Cardiac muscle cell (in vitro differentiated cells and primary cell): Measurements from ENCODE around the gene NOTCH4. TPM values are rescaled to one million over a fixed set of nuclear protein-coding genes. Genes with fewer than 3 reads are reported as not detected.
"Not testable (repeated sequence)": the region's sequence is repeated elsewhere in the genome, so short reads cannot be mapped to it uniquely, and the experiment has no call there.

Source experiments
- DNase-seq, 2 donors: peaks; one replicate each; pipeline versions ENCODE4 v3.0.0 to v3.0.0-alpha.2; 2010 to 2017; ENCODE audit warnings: low read depth in 1 of 2, low spot score in 1 of 2
- H3K27ac ChIP-seq: fragments of 200-600 bp; sonication (generic); 2 replicates; pipeline ENCODE4 v1.5.1; 2016
- H3K27me3 ChIP-seq: fragments of 200-600 bp; sonication (generic); 2 replicates; pipeline ENCODE4 v1.6.0; 2016; ENCODE audit warnings: control low read depth
- H3K36me3 ChIP-seq: fragments of 200-600 bp; sonication (generic); 2 replicates; pipeline ENCODE4 v1.5.1; 2016; ENCODE audit warnings: control low read depth
- H3K4me1 ChIP-seq: fragments of 200-600 bp; sonication (generic); 2 replicates; pipeline ENCODE4 v1.8.1; 2017; ENCODE audit warnings: low read depth, mild to moderate bottlenecking, mixed run types
- H3K4me3 ChIP-seq: fragments of 200-600 bp; sonication (generic); 2 replicates; pipeline ENCODE4 v1.5.1; 2016; ENCODE audit warnings: mild to moderate bottlenecking
- H3K9me3 ChIP-seq: fragments of 200-600 bp; sonication (generic); 2 replicates; pipeline ENCODE4 v1.5.1; 2017; ENCODE audit warnings: low read depth, mild to moderate bottlenecking, control low read depth
- polyA plus RNA-seq: library from polyadenylated mRNA; unstranded; fragments of >200 nt; fragmentation: Nextera tagmentation; extraction: Ambion mirVana; gene quantifications from 2 replicates; pipeline ENCODE4 v1.2.1, GENCODE V29; 2016
- total RNA-seq: library from RNA; depleted of rRNA; stranded (reverse); fragments of >200 nt; gene quantifications from 2 replicates; pipeline ENCODE4 v1.2.3, GENCODE V29; 2016
- TF ChIP-seq, protein P1 (sequence below): IDR thresholded peaks from 2 replicates; pipeline ENCODE4 v1.5.1; 2012; ENCODE audit warnings: low read depth, mild to moderate bottlenecking, low read length

NOTCH4 gene
- total and polyA plus RNA-seq, 2 experiments from 2014 or later = 3.2 to 5.0 TPM

DNA sequence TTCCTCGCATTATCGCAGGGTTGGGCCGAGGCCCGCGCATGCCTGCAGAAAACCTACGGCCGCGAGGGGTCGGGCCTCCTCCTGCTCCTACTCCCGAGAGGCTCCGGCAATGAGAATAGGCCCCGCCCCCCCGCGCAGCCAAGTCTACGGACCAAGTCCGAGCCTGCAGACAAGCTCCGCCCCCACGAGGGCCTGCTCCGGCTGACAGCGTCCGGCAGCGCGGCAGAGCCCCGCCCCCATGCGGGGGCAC lies 28.3 kb downstream of the NOTCH4 start:
- no peaks in the 10 kb centered on the region for H3K9me3 ChIP-seq
- no peaks in the 10 kb centered on the region for H3K4me1 ChIP-seq
- H3K27ac ChIP-seq = peak overlapping the region; percentile 93
- H3K4me3 ChIP-seq = peak overlapping the region; percentile 37
- TF ChIP-seq, protein P1, sequence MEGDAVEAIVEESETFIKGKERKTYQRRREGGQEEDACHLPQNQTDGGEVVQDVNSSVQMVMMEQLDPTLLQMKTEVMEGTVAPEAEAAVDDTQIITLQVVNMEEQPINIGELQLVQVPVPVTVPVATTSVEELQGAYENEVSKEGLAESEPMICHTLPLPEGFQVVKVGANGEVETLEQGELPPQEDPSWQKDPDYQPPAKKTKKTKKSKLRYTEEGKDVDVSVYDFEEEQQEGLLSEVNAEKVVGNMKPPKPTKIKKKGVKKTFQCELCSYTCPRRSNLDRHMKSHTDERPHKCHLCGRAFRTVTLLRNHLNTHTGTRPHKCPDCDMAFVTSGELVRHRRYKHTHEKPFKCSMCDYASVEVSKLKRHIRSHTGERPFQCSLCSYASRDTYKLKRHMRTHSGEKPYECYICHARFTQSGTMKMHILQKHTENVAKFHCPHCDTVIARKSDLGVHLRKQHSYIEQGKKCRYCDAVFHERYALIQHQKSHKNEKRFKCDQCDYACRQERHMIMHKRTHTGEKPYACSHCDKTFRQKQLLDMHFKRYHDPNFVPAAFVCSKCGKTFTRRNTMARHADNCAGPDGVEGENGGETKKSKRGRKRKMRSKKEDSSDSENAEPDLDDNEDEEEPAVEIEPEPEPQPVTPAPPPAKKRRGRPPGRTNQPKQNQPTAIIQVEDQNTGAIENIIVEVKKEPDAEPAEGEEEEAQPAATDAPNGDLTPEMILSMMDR = peak; percentile 25
- peak; percentile 100 for DNase-seq
- no peaks in the 10 kb centered on the region for H3K36me3 ChIP-seq
- no peaks in the 10 kb centered on the region for H3K27me3 ChIP-seq

DNA sequence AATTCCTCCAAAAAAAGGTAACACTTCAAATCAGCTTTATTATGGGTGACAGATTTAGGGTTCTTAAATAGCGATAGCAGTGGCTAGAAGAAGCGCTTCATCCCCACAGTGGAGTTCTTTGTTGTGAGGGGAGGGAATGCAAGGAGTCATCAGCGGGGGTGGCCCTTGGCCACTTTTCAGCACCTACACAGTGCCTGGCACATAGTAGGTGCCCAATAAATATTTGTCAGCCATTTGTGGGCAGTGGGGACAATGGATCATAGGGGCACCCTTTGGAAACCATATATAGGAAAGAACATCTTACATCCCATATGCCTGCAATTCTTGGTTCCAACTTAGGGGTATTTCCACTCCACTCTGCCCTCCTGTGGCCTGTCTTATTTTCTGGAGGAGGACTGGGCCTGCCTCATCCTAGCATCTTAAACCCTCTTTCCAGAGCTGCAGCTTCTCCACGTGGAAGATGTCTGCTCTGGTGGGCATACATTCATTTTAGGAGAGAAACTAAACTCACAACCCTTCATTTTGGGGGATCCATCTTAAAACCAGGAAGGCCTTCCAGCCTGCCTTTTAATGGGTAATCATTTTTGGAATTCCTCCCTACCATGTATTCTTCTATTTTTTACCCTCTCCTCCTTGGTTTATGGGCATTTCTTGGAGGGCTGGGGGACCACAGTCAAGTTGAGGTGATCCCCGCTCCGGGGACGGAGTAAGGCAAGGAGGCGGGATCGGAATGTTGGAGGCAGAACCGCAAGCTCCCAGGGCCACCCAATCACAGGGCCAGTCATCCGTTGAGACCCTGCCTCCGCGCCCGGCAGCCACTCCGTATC lies 28.8 kb downstream of the NOTCH4 start:
- no peaks in the 10 kb centered on the region for H3K9me3 ChIP-seq
- no peaks in the 10 kb centered on the region for H3K4me1 ChIP-seq
- TF ChIP-seq, protein P1 = peak; percentile 64
- DNase-seq = peak; percentile 38 to 76
- H3K36me3 ChIP-seq = no peaks in the 10 kb centered on the region
- H3K4me3 ChIP-seq = peak overlapping the region; percentile 47
- no peaks in the 10 kb centered on the region for H3K27me3 ChIP-seq
- peak overlapping the region; percentile 98 for H3K27ac ChIP-seq

DNA sequence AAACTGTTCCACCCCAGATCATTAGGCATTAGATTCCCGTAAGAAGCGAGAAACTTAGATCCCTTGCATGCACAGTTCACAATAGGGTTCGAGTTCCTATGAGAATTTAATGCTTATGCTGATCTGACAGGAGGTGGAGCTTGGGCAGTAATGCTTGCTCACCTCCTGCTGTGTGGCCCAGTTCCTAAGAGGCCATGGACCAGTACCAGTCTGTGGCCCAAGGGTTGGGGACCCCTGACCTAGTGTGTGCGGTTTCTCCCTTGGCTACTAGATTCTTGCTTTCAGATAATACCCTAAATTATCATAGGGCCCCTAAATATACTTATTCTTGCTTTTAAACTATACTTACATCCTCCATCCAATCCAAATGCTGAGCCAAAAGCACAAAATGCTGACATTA lies 29.5 kb downstream of the NOTCH4 start:
- H3K4me3 ChIP-seq = no peak overlapping the region
- peak overlapping the region; percentile 98 for H3K27ac ChIP-seq

DNA sequence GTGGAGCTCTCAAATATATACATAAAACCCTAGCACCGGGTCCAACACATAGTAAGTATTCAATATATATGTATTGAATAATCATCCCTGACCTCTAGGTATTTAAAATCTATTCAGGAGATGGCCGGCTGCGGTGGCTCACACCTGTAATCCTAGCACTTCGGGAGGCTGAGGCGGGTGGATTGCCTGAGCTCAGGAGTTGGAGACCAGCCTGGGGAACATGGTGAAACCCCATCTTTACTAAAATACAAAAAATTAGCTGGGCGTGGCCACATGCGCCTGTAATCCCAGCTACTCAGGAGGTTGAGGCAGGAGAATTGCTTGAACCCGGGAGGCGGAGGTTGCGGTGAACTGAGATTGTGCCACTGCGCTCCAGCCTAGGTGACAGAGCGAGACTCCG lies 30.8 kb downstream of the NOTCH4 start:
- H3K36me3 ChIP-seq, H3K4me1 ChIP-seq, H3K27me3 ChIP-seq, DNase-seq, H3K4me3 ChIP-seq, H3K9me3 ChIP-seq: not testable (repeated sequence)
- H3K27ac ChIP-seq = peak overlapping the region; percentile 45

More for the DNA sequence above, 29.5 kb downstream of the NOTCH4 start:
- no peak for DNase-seq
- Histone ChIP-seq H3K4me1 (no peaks in the 10 kb centered on the region), H3K36me3 (no peaks in the 10 kb centered on the region), H3K27me3 (no peaks in the 10 kb centered on the region), H3K9me3 (no peaks in the 10 kb centered on the region)
- TF ChIP-seq, protein P1 = no peak

DNA sequence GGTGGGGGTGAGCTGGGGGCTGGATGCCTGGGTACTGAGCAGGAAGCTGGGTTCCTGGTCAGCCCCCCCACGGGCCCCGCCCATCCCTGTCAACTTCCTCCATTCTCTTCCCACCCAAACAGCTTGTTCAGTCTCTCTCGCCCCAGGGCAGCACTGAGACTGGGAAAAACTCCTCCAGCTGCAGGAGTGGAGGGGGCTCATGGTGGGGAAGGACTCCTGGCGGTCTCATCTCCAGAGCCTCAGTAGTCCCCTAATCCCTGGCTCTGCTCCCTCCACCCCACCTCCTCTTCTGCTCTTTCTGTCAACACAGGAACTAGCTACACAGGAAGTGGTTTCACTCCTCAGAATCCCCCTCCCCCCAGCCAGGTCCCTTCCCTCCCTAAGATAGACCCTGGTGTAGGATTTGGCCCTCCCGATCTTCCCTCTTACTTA lies 31.2 kb downstream of the NOTCH4 start, which contains the start of gene GPSM3:
Gene GPSM3, minus strand, starts transcription at position 36 of the 432 bp plus-strand sequence. CDS start 130 bp downstream, outside the sequence.
- no peak within 1 kb of the TSS for H3K4me3 ChIP-seq
- no peaks in the 10 kb centered on the region for H3K9me3 ChIP-seq
- H3K27ac ChIP-seq = peak within 1 kb of the TSS; percentile 97
- DNase-seq = peak in 1 of 2 donors; percentile 70
- peaks cover 4% of the 10 kb centered on the region for H3K4me1 ChIP-seq
- peaks cover 2% of the 10 kb centered on the region for H3K36me3 ChIP-seq
- TF ChIP-seq, protein P1 = no peak
- H3K27me3 ChIP-seq = no peaks in the 10 kb centered on the region
